ENCODE data around the gene PRR29.

GRCh38 chr17:63998721-63999679, 849 bp downstream of the PRR29 start:
- TF ChIP-seq POLR2AphosphoS5 (IDR thresholded peaks at IDR 0.05; ENCODE audit: insufficient read depth, low read depth, low read length) (peak; percentile 42), CTCF (IDR thresholded peaks at IDR 0.05; ENCODE audit: extremely low read depth in 1 of 2, insufficient read depth in 1 of 2, low read depth in 1 of 2, low read length in 2 of 2) (no peak), POLR2A (IDR thresholded peaks at IDR 0.05; ENCODE audit: low read depth, low read length) (no peak), GATA2 (IDR thresholded peaks at IDR 0.05; ENCODE audit: insufficient read depth, insufficient read length, low read depth, low read length) (no peak), MAX (IDR thresholded peaks at IDR 0.05; ENCODE audit: insufficient read depth, insufficient read length) (no peak), JUN (IDR thresholded peaks at IDR 0.05; ENCODE audit: borderline replicate concordance, insufficient read depth, insufficient read length, low read depth) (no peak)
